ENCODE data around the gene TM9SF1. TPM values are rescaled to one million over a fixed set of nuclear protein-coding genes. Genes with fewer than 3 reads are reported as not detected.

Gene TM9SF1
- total and polyA plus RNA-seq, 2 of the 13 experiments (the other 11 are each of a cell fraction or from before 2014, with no cell fraction given) = 83.2 to 110 TPM

DNA sequence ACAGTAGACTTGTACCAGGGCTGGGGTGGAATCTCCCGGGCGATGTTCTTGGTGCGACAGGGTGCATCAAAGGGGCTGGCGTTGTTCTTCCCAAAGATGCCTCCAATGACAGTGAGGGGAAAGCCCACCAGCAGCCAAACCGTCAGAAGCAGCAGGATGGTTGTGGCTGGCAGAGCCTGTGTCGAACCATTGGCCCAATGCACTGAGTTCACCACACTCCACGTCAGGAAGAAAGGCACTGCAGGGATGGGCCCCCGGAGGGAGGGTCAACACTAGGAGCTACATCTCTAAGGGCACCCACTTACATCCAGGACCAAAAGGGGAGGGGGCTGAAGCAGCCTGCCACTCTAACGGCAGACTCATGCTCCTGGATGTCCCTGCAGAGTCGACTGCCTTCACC lies 4.8 kb downstream of the TM9SF1 start (continued):
- TF ChIP-seq SKIL (CRISPR knock-in tag; IDR thresholded peaks at IDR 0.05; ENCODE audit: borderline replicate concordance) (no peak), POLR2G (IDR thresholded peaks at IDR 0.05; ENCODE audit: low read depth, low read length) (peak; percentile 44; the same call in 1 of the 2 replicates), PHF8 (CRISPR knock-in tag; IDR thresholded peaks at IDR 0.05) (no peak), NPAS2 (CRISPR knock-in tag; IDR thresholded peaks at IDR 0.05; ENCODE audit: borderline replicate concordance) (no peak), BCL6 (CRISPR knock-in tag; IDR thresholded peaks at IDR 0.05) (no peak), AGO2 (optimal IDR thresholded peaks at IDR 0.05; ENCODE audit: low read depth, low read length) (peak; percentile 54)

- H3K27me3 ChIP-seq (ENCODE audit: control insufficient read depth in 1 of 2, insufficient read depth in 2 of 2, low read length in 2 of 2) = no peaks in the 10 kb centered on the region
- no peak for ATAC-seq
- no TSS peak for BruUV-seq (replicated peaks)
- WGBS (ENCODE audit: low lambda C conversion rate) = 96% methylated on average over 9 of the region's 9 CpGs
- intact Hi-C loops (cut with micrococcal nuclease; ENCODE audit: unreplicated experiment) = loop anchor here (2.0 kb wide), 3 partner anchors 43 to 75 kb away; partner anchors contain the start of genes DCAF11, GMPR2, NEDD8 and NRL
- H3K9me3 ChIP-seq (ENCODE audit: low read length) = no peaks in the 10 kb centered on the region
- H3K79me2 ChIP-seq (ENCODE audit: insufficient read depth, low read length) = peaks cover 30% of the 10 kb centered on the region
- H3K4me1 ChIP-seq (ENCODE audit: insufficient read depth, low read length) = peaks cover 50% of the 10 kb centered on the region
- POLR2A ChIA-PET = interaction anchor here (0.8 to 6.4 kb wide), 34 partner anchors 9 to 1095 kb away, joined by 3 to 65 read pairs (median 6); partner anchors contain the start of genes ACIN1, C14orf119, CHMP4A and CIDEB
- H3K4me2 ChIP-seq (ENCODE audit: low read depth, low read length) = peak overlapping the region; percentile 96
- DNase-seq (ENCODE audit: low spot score) = no peak
- H3K27ac ChIP-seq (ENCODE audit: extremely low read length, insufficient read depth, low read length) = peak overlapping the region; percentile 37
- H3K4me3 ChIP-seq (replicated peaks in 1 of 3; ENCODE audit: insufficient read depth in 1 of 3, low read depth in 2 of 3, low read length in 3 of 3) = peak overlapping the region in 1 of 3 experiments; percentile 92; a peak in 2 of 6 replicates
- no peak overlapping the region for H2AFZ ChIP-seq (ENCODE audit: low read length)
- no peak for FAIRE-seq
- H3K36me3 ChIP-seq (replicated peaks in 1 of 2; ENCODE audit: control insufficient read depth in 1 of 2, insufficient read depth in 2 of 2, low read length in 2 of 2) = peaks cover 50 to 61% of the 10 kb centered on the region in 2 experiments
- CTCF ChIA-PET (ENCODE audit: low intra/inter-chr PET ratio, low total read pairs) = no interaction called here
- in situ Hi-C loops (cut with HindIII; ENCODE audit: extremely low pct_ligation_motif_present, low pct_unique_long_range_greater_than_20kb) = no loop called here
- H3K9ac ChIP-seq (ENCODE audit: insufficient read depth, low read depth, low read length) = peak overlapping the region; percentile 84
- H4K20me1 ChIP-seq (ENCODE audit: insufficient read depth, low read length) = no peaks in the 10 kb centered on the region
- TF ChIP-seq ZBTB39 (CRISPR knock-in tag; IDR thresholded peaks at IDR 0.05) (no peak), ZNF773 (CRISPR knock-in tag; IDR thresholded peaks at IDR 0.05; ENCODE audit: borderline replicate concordance) (0 out of 2 replicates have a peak, but pooled peaks have one; percentile 19), RAD51 (IDR thresholded peaks at IDR 0.05; ENCODE audit: borderline replicate concordance) (no peak), KLF15 (CRISPR knock-in tag; IDR thresholded peaks at IDR 0.05; ENCODE audit: borderline replicate concordance) (peak; percentile 48; the same call in 1 of the 2 replicates), ATAD3A (CRISPR knock-in tag; IDR thresholded peaks at IDR 0.05) (0 out of 2 replicates have a peak, but pooled peaks have one; percentile 58), ZBTB1 (CRISPR knock-in tag; IDR thresholded peaks at IDR 0.05; ENCODE audit: borderline replicate concordance) (no peak)
- TF ChIP-seq, protein P1, sequence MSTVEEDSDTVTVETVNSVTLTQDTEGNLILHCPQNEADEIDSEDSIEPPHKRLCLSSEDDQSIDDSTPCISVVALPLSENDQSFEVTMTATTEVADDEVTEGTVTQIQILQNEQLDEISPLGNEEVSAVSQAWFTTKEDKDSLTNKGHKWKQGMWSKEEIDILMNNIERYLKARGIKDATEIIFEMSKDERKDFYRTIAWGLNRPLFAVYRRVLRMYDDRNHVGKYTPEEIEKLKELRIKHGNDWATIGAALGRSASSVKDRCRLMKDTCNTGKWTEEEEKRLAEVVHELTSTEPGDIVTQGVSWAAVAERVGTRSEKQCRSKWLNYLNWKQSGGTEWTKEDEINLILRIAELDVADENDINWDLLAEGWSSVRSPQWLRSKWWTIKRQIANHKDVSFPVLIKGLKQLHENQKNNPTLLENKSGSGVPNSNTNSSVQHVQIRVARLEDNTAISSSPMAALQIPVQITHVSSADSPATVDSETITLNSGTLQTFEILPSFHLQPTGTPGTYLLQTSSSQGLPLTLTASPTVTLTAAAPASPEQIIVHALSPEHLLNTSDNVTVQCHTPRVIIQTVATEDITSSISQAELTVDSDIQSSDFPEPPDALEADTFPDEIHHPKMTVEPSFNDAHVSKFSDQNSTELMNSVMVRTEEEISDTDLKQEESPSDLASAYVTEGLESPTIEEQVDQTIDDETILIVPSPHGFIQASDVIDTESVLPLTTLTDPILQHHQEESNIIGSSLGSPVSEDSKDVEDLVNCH (CRISPR knock-in tag; IDR thresholded peaks at IDR 0.05) = no peak
- TF ChIP-seq, protein P2, sequence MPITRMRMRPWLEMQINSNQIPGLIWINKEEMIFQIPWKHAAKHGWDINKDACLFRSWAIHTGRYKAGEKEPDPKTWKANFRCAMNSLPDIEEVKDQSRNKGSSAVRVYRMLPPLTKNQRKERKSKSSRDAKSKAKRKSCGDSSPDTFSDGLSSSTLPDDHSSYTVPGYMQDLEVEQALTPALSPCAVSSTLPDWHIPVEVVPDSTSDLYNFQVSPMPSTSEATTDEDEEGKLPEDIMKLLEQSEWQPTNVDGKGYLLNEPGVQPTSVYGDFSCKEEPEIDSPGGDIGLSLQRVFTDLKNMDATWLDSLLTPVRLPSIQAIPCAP (CRISPR knock-in tag; IDR thresholded peaks at IDR 0.05; ENCODE audit: low read depth) = no peak
These were observed 5.8 kb downstream of the TM9SF1 start for GRCh38 chr14:24189460-24189859.
